ENCODE data around the gene PTGES3. TPM values are rescaled to one million over a fixed set of nuclear protein-coding genes. Genes with fewer than 3 reads are reported as not detected.

The PTGES3 gene
- total RNA-seq, 2 donors from 2014 or later: 242 to 303 TPM

GRCh38 chr12:56677680-56678079 is 10.4 kb downstream of the PTGES3 start:
- H3K4me1 ChIP-seq: no peaks in the 10 kb centered on the region
- peak overlapping the region; percentile 56 for H3K27ac ChIP-seq
- intact Hi-C loops (cut with DNase I): no loop called here

GRCh38 chr12:56676851-56677580 is 11.1 kb downstream of the PTGES3 start:
- Histone ChIP-seq H3K4me3 (no peak overlapping the region), H3K9ac (ENCODE audit: low read depth in 2 of 2, low read length in 2 of 2) (no peak overlapping the region), H3K9me3 (no peaks in the 10 kb centered on the region), H3K4me1 (no peaks in the 10 kb centered on the region), H3K27me3 (no peaks in the 10 kb centered on the region), H3K27ac (peak overlapping the region; percentile 56), H3K36me3 (no peaks in the 10 kb centered on the region)
- DNase-seq: no peak
- no peak for TF ChIP-seq CTCF (IDR thresholded peaks at IDR 0.05)
- intact Hi-C loops (cut with DNase I): no loop called here

More at GRCh38 chr12:56677680-56678079, 10.4 kb downstream of the PTGES3 start:
- Histone ChIP-seq H3K27me3 (no peaks in the 10 kb centered on the region), H3K9ac (ENCODE audit: low read depth in 2 of 2, low read length in 2 of 2) (no peak overlapping the region), H3K4me3 (no peak overlapping the region), H3K9me3 (no peaks in the 10 kb centered on the region), H3K36me3 (no peaks in the 10 kb centered on the region)
- DNase-seq: no peak
- TF ChIP-seq CTCF (IDR thresholded peaks at IDR 0.05): no peak

GRCh38 chr12:56671608-56672007 is 16.5 kb downstream of the PTGES3 start:
- H3K27me3 ChIP-seq: no peaks in the 10 kb centered on the region
- H3K9ac ChIP-seq (ENCODE audit: low read depth in 2 of 2, low read length in 2 of 2): no peak overlapping the region
- no peaks in the 10 kb centered on the region for H3K9me3 ChIP-seq
- peak overlapping the region; percentile 58 for H3K27ac ChIP-seq
- H3K4me3 ChIP-seq: no peak overlapping the region
- TF ChIP-seq CTCF (IDR thresholded peaks at IDR 0.05): no peak
- peaks cover 12% of the 10 kb centered on the region for H3K36me3 ChIP-seq
- intact Hi-C loops (cut with DNase I): no loop called here
- H3K4me1 ChIP-seq: peaks cover 13% of the 10 kb centered on the region
- no peak for DNase-seq

GRCh38 chr12:56670836-56671235 is 17.2 kb downstream of the PTGES3 start:
- no peak for DNase-seq
- H3K9me3 ChIP-seq: no peaks in the 10 kb centered on the region
- H3K27me3 ChIP-seq: no peaks in the 10 kb centered on the region
- H3K9ac ChIP-seq (ENCODE audit: low read depth in 2 of 2, low read length in 2 of 2): no peak overlapping the region
- intact Hi-C loops (cut with DNase I): no loop called here
- H3K27ac ChIP-seq: peak overlapping the region; percentile 58
- no peak overlapping the region for H3K4me3 ChIP-seq
- H3K36me3 ChIP-seq: peaks cover 12% of the 10 kb centered on the region
- TF ChIP-seq CTCF (IDR thresholded peaks at IDR 0.05): no peak
- H3K4me1 ChIP-seq: peaks cover 13% of the 10 kb centered on the region

- Histone ChIP-seq H3K4me1 (peaks cover 13% of the 10 kb centered on the region), H3K9ac (ENCODE audit: low read depth in 2 of 2, low read length in 2 of 2) (no peak overlapping the region), H3K9me3 (no peaks in the 10 kb centered on the region), H3K36me3 (peaks cover 17% of the 10 kb centered on the region), H3K4me3 (no peak overlapping the region), H3K27ac (no peak overlapping the region), H3K27me3 (no peaks in the 10 kb centered on the region)
- no peak for DNase-seq
- no peak for TF ChIP-seq CTCF (IDR thresholded peaks at IDR 0.05)
- intact Hi-C loops (cut with DNase I): no loop called here
These were observed 20.0 kb downstream of the PTGES3 start for GRCh38 chr12:56668197-56668457.
